ENCODE measurements around the gene KRTAP4-4. TPM values are rescaled to one million over a fixed set of nuclear protein-coding genes. Genes with fewer than 3 reads are reported as not detected.

The KRTAP4-4 gene
- total and polyA plus RNA-seq, 9 of the 15 experiments (the other 6 are each of a cell fraction or from before 2014, with no cell fraction given): not detected

GRCh38 chr17:41151525-41151924 is 9.0 kb downstream of the KRTAP4-4 start:
- ChIA-PET CTCF (ENCODE audit: low intra/inter-chr PET ratio) (no interaction called here), POLR2A (no interaction called here)
- Histone ChIP-seq H3K4me1 (replicated peaks in 1 of 2; ENCODE audit: control insufficient read depth in 2 of 2, insufficient read depth in 2 of 2, low read length in 2 of 2) (no peaks in the 10 kb centered on the region), H3K79me2 (ENCODE audit: control insufficient read depth, insufficient read depth, low read length) (no peaks in the 10 kb centered on the region), H3K27ac (ENCODE audit: extremely low read depth, low read depth, low read length) (no peak overlapping the region), H3K4me2 (ENCODE audit: insufficient read depth, low read length) (no peak overlapping the region), H3K4me3 (no peak overlapping the region), H3K9me3 (replicated peaks; ENCODE audit: control insufficient read depth, insufficient read depth, low read depth, low read length) (no peaks in the 10 kb centered on the region), H3K27me3 (ENCODE audit: control insufficient read depth in 2 of 2, insufficient read depth in 2 of 2, low read length in 2 of 2) (no peaks in the 10 kb centered on the region; a peak in 1 of 5 replicates), H3K9me1 (ENCODE audit: control insufficient read depth, insufficient read depth, low read length) (no peaks in the 10 kb centered on the region), H3K36me3 (ENCODE audit: control insufficient read depth, insufficient read depth, low read length) (no peaks in the 10 kb centered on the region), H3K9ac (ENCODE audit: insufficient read depth in 1 of 2, low read depth in 2 of 2, low read length in 2 of 2) (no peak overlapping the region), H2AFZ (ENCODE audit: low read depth, low read length) (no peak overlapping the region), H4K20me1 (replicated peaks; ENCODE audit: control insufficient read depth, insufficient read depth, low read length) (no peaks in the 10 kb centered on the region)
- no peak for FAIRE-seq
- WGBS (ENCODE audit: insufficient coverage, low coverage, missing lambda C conversion rate): 0% methylated on average over 2 of the region's 2 CpGs
- TF ChIP-seq TOE1 (IDR thresholded peaks at IDR 0.05; ENCODE audit: borderline replicate concordance) (no peak), TOE1 (CRISPR knock-in tag; IDR thresholded peaks at IDR 0.05; ENCODE audit: borderline replicate concordance, low read depth) (no peak), MBD2 (IDR thresholded peaks at IDR 0.05; ENCODE audit: borderline replicate concordance, low read depth) (no peak), ZNF707 (CRISPR knock-in tag; conservative IDR thresholded peaks at IDR 0.05) (no peak), ZNF316 (IDR thresholded peaks at IDR 0.05) (peak; percentile 64), C11orf30 (IDR thresholded peaks at IDR 0.05; ENCODE audit: low read depth) (peak; percentile 53; the same call in 1 of the 2 replicates), ARNT (IDR thresholded peaks at IDR 0.05) (no peak)
- DNase-seq (ENCODE audit: extremely low read depth in 1 of 4, low spot score in 3 of 4): no peak
- intact Hi-C loops (cut with micrococcal nuclease): no loop called here
- no TSS peak for BruUV-seq (replicated peaks)
- ATAC-seq: no peak
- in situ Hi-C loops (cut with MboI): no loop called here

- no TSS peak for BruUV-seq (replicated peaks)
- intact Hi-C loops (cut with micrococcal nuclease) (no loop called here), in situ Hi-C loops (cut with MboI) (no loop called here)
- DNase-seq (ENCODE audit: extremely low read depth in 1 of 4, low spot score in 3 of 4): no peak
- no peaks in the 10 kb centered on the region for H4K20me1 ChIP-seq (replicated peaks; ENCODE audit: control insufficient read depth, insufficient read depth, low read length)
- H3K4me3 ChIP-seq: no peak overlapping the region
- CTCF ChIA-PET (ENCODE audit: low intra/inter-chr PET ratio): no interaction called here
- no peaks in the 10 kb centered on the region for H3K36me3 ChIP-seq (ENCODE audit: control insufficient read depth, insufficient read depth, low read length)
- H2AFZ ChIP-seq (ENCODE audit: low read depth, low read length): no peak overlapping the region
- no peaks in the 10 kb centered on the region for H3K9me3 ChIP-seq (replicated peaks; ENCODE audit: control insufficient read depth, insufficient read depth, low read depth, low read length)
- no peak for TF ChIP-seq ATF7 (IDR thresholded peaks at IDR 0.05)
- no peak for TF ChIP-seq SRSF1 (IDR thresholded peaks at IDR 0.05; ENCODE audit: low read depth, low read length)
- TF ChIP-seq HES1 (IDR thresholded peaks at IDR 0.05; ENCODE audit: low read depth): no peak
- no peak overlapping the region for H3K27ac ChIP-seq (ENCODE audit: extremely low read depth, low read depth, low read length)
- H3K27me3 ChIP-seq (ENCODE audit: control insufficient read depth in 2 of 2, insufficient read depth in 2 of 2, low read length in 2 of 2): no peaks in the 10 kb centered on the region; a peak in 1 of 5 replicates
- H3K9me1 ChIP-seq (ENCODE audit: control insufficient read depth, insufficient read depth, low read length): no peaks in the 10 kb centered on the region
- H3K4me2 ChIP-seq (ENCODE audit: insufficient read depth, low read length): no peak overlapping the region
- ATAC-seq: no peak
- WGBS (ENCODE audit: insufficient coverage, low coverage, missing lambda C conversion rate): 2% methylated on average over 4 of the region's 4 CpGs
- POLR2A ChIA-PET: interaction anchor here (0.8 kb wide), 1 partner anchor 11 kb away, joined by 3 read pairs; no protein-coding TSS in a partner anchor
- no peak for FAIRE-seq
- H3K79me2 ChIP-seq (ENCODE audit: control insufficient read depth, insufficient read depth, low read length): no peaks in the 10 kb centered on the region
- H3K4me1 ChIP-seq (replicated peaks in 1 of 2; ENCODE audit: control insufficient read depth in 2 of 2, insufficient read depth in 2 of 2, low read length in 2 of 2): no peaks in the 10 kb centered on the region
- H3K9ac ChIP-seq (ENCODE audit: insufficient read depth in 1 of 2, low read depth in 2 of 2, low read length in 2 of 2): no peak overlapping the region
Observed at GRCh38 chr17:41150026-41150425, 10.5 kb downstream of the KRTAP4-4 start.

Measured in K562 (cell line).